HepG2 (cell line): ENCODE data around the gene CLCA2. TPM values are rescaled to one million over a fixed set of nuclear protein-coding genes. Genes with fewer than 3 reads are reported as not detected.

Experiments used
- ATAC-seq: fragments of 200-7000 bp; cut with Tn5 transposase; 3 replicates; pipeline ENCODE4 v1.9.1; 2020; ENCODE audit warnings: mild to moderate bottlenecking, moderate library complexity
- BruUV-seq: library from RNA; stranded (reverse); fragments of 400-500 nt; replicated peaks from 2 replicates; lab custom pipeline; 2021; lab: Mats Ljungman, UMichigan
- CTCF ChIA-PET: fragments of 300-600 bp; formaldehyde crosslinking; extraction: SDS; loops from one replicate; lab custom pipeline; 2021; ENCODE audit warnings: low total read pairs, inconsistent platforms, low intra/inter-chr PET ratio; lab: Yijun Ruan, JAX
- POLR2A ChIA-PET: fragments of 350-600 bp; sonication (Branson Sonifier 250); formaldehyde crosslinking; loops from one replicate; lab custom pipeline; 2020; ENCODE audit warnings: antibody characterized with exemption, inconsistent platforms; lab: Yijun Ruan, JAX
- DNase-seq: peaks from one replicate; pipeline ENCODE4 v3.0.0-alpha.2; 2015; ENCODE audit warnings: low spot score
- FAIRE-seq: peaks from 3 replicates; lab custom pipeline; 2011; peaks lifted over from hg19 to GRCh38; lab: Jason Lieb, UNC
- H2AFZ ChIP-seq: one replicate; pipeline ENCODE4 v1.6.1; 2011; ENCODE audit warnings: low read length, inconsistent platforms
- H3K27ac ChIP-seq: fragments of 300-600 bp; 3 replicates; pipeline ENCODE4 v1.8.0; 2011; ENCODE audit warnings: mixed run types, mild to moderate bottlenecking, mixed read lengths, low read length, inconsistent platforms; ENCODE audit not compliant: insufficient read depth; ENCODE audit errors: extremely low read length
- H3K27me3 ChIP-seq, 2 experiments: fragments of 200-600 bp in 1 of 2; 2 replicates in 1 of 2; 3 replicates in 1 of 2; pipeline versions ENCODE4 v1.6.0 to v1.8.0; 2011; ENCODE audit warnings: low read length in 2 of 2, mild to moderate bottlenecking in 2 of 2, moderate library complexity in 2 of 2, inconsistent platforms in 1 of 2; ENCODE audit not compliant: insufficient read depth in 2 of 2, control insufficient read depth in 1 of 2
- H3K36me3 ChIP-seq, 2 experiments: fragments of 200-600 bp in 1 of 2; replicated peaks in 1 of 2; 2 replicates in 1 of 2; 3 replicates in 1 of 2; pipeline versions ENCODE4 v1.5.1 to v1.8.0; 2011; ENCODE audit warnings: low read length in 2 of 2, inconsistent platforms in 1 of 2; ENCODE audit not compliant: insufficient read depth in 2 of 2, control insufficient read depth in 1 of 2
- H3K4me1 ChIP-seq: 2 replicates; pipeline ENCODE4 v1.5.1; 2012; ENCODE audit warnings: low read length, inconsistent platforms; ENCODE audit not compliant: insufficient read depth
- H3K4me2 ChIP-seq: 2 replicates; pipeline ENCODE4 v1.6.0; 2011; ENCODE audit warnings: low read depth, low read length, inconsistent platforms
- H3K4me3 ChIP-seq, 3 experiments: fragments of 200-600 bp in 1 of 3; sonication (generic), shearing (Covaris generic) in 1 of 3; replicated peaks in 1 of 3; 2 replicates each; pipeline ENCODE4 v1.5.1; 2011 to 2016; ENCODE audit warnings: low read length in 3 of 3, inconsistent platforms in 2 of 3, low read depth in 2 of 3, mild to moderate bottlenecking in 2 of 3, control low read depth in 1 of 3, mixed read lengths in 1 of 3; ENCODE audit not compliant: insufficient read depth in 1 of 3
- H3K79me2 ChIP-seq: one replicate; pipeline ENCODE4 v1.6.1; 2011; ENCODE audit warnings: low read length, inconsistent platforms; ENCODE audit not compliant: insufficient read depth
- H3K9ac ChIP-seq: 2 replicates; pipeline ENCODE4 v1.6.0; 2011; ENCODE audit warnings: mild to moderate bottlenecking, low read depth, low read length, inconsistent platforms; ENCODE audit not compliant: insufficient read depth
- H3K9me3 ChIP-seq: 2 replicates; pipeline ENCODE4 v1.5.1; 2012; ENCODE audit warnings: mild to moderate bottlenecking, low read length
- H4K20me1 ChIP-seq: 2 replicates; pipeline ENCODE4 v1.6.0; 2011; ENCODE audit warnings: inconsistent platforms, mild to moderate bottlenecking, low read length, moderate library complexity; ENCODE audit not compliant: insufficient read depth
- FOXK1 ChIP-seq: sonication (generic); formaldehyde crosslinking; IDR thresholded peaks from 2 replicates; pipeline ENCODE4 v1.4.0; 2020; ENCODE audit warnings: low read depth, missing genetic modification reagents, borderline replicate concordance
- HOMEZ ChIP-seq: IDR thresholded peaks from 2 replicates; pipeline ENCODE4 v1.6.1; 2016; ENCODE audit warnings: low read depth
- MAZ ChIP-seq, 2 experiments: sonication (generic) in 1 of 2; formaldehyde crosslinking in 1 of 2; IDR thresholded peaks; 2 replicates each; pipeline versions ENCODE4 v1.5.0 to v1.6.1; 2012 to 2020; ENCODE audit warnings: low read depth in 2 of 2, mild to moderate bottlenecking in 2 of 2, borderline replicate concordance in 1 of 2, improper control_type of control experiment in 1 of 2, low read length in 1 of 2, missing genetic modification reagents in 1 of 2, moderate library complexity in 1 of 2
- ZNF143 ChIP-seq: sonication (generic); formaldehyde crosslinking; IDR thresholded peaks from 2 replicates; pipeline ENCODE4 v1.4.0; 2020; ENCODE audit warnings: missing genetic modification reagents
- ZNF567 ChIP-seq: sonication (generic); formaldehyde crosslinking; IDR thresholded peaks from 2 replicates; pipeline ENCODE4 v1.8.1; 2023; ENCODE audit warnings: mild to moderate bottlenecking, missing genetic modification reagents, borderline replicate concordance
- ZNF572 ChIP-seq: sonication (generic); formaldehyde crosslinking; IDR thresholded peaks from 2 replicates; pipeline ENCODE4 v1.5.1; 2020; ENCODE audit warnings: mild to moderate bottlenecking, missing genetic modification reagents
- WGBS: methylation state at CpG from one replicate; pipeline ENCODE4 v1.1.6; 2017; ENCODE audit warnings: low lambda C conversion rate; 5-methylcytosine and 5-hydroxymethylcytosine counted together
- in situ Hi-C: cut with HindIII; loops from 2 replicates; pipeline ENCODE4 v1.10.0; 2017; ENCODE audit warnings: low pct_unique_long_range_greater_than_20kb; ENCODE audit not compliant: extremely low pct_ligation_motif_present
- intact Hi-C: fragments of 100-400 bp; cut with micrococcal nuclease; formaldehyde crosslinking; loops from one replicate; pipeline ENCODE4 v1.10.0; 2022; ENCODE audit not compliant: unreplicated experiment
- polyA plus RNA-seq, 8 experiments: library from polyadenylated mRNA; depleted of rRNA in 3 of 8; stranded (reverse) in 7 of 8; unstranded in 1 of 8; fragments of >200 nt; fragmentation: Illumina TruSeq in 4 of 8; extraction: Trizol in 4 of 8; gene quantifications; 2 replicates each; pipeline versions ENCODE4 v1.2.1 to v1.2.3, GENCODE V29; 2011 to 2016; ENCODE audit warnings: low read depth in 4 of 8, missing spikeins in 1 of 8, mixed read lengths in 1 of 8; ENCODE audit not compliant: insufficient read depth in 1 of 8
- total RNA-seq, 5 experiments: library from RNA; depleted of rRNA; stranded (reverse); fragments of >200 nt; fragmentation: Illumina TruSeq; extraction: Trizol; gene quantifications; 2 replicates each; pipeline ENCODE4 v1.2.3, GENCODE V29; 2016; ENCODE audit warnings: low read depth in 1 of 5
- TF ChIP-seq, protein P1 (sequence below): sonication (generic); formaldehyde crosslinking; IDR thresholded peaks from 2 replicates; pipeline ENCODE4 v1.5.0; 2020; ENCODE audit warnings: mild to moderate bottlenecking, missing genetic modification reagents, borderline replicate concordance

Gene CLCA2
- total and polyA plus RNA-seq, 2 of the 13 experiments (the other 11 are each of a cell fraction or from before 2014, with no cell fraction given) = not detected

GRCh38 chr1:86472152-86472551 is 48.2 kb downstream of the CLCA2 start (continued):
- TF ChIP-seq, protein P1, sequence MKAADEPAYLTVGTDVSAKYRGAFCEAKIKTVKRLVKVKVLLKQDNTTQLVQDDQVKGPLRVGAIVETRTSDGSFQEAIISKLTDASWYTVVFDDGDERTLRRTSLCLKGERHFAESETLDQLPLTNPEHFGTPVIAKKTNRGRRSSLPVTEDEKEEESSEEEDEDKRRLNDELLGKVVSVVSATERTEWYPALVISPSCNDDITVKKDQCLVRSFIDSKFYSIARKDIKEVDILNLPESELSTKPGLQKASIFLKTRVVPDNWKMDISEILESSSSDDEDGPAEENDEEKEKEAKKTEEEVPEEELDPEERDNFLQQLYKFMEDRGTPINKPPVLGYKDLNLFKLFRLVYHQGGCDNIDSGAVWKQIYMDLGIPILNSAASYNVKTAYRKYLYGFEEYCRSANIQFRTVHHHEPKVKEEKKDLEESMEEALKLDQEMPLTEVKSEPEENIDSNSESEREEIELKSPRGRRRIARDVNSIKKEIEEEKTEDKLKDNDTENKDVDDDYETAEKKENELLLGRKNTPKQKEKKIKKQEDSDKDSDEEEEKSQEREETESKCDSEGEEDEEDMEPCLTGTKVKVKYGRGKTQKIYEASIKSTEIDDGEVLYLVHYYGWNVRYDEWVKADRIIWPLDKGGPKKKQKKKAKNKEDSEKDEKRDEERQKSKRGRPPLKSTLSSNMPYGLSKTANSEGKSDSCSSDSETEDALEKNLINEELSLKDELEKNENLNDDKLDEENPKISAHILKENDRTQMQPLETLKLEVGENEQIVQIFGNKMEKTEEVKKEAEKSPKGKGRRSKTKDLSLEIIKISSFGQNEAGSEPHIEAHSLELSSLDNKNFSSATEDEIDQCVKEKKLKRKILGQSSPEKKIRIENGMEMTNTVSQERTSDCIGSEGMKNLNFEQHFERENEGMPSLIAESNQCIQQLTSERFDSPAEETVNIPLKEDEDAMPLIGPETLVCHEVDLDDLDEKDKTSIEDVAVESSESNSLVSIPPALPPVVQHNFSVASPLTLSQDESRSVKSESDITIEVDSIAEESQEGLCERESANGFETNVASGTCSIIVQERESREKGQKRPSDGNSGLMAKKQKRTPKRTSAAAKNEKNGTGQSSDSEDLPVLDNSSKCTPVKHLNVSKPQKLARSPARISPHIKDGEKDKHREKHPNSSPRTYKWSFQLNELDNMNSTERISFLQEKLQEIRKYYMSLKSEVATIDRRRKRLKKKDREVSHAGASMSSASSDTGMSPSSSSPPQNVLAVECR (CRISPR knock-in tag) = no peak
- no peak for TF ChIP-seq ZNF143 (CRISPR knock-in tag)
- no peak for TF ChIP-seq MAZ (IDR thresholded peaks at IDR 0.05; ENCODE audit: borderline replicate concordance, low read depth, low read length)
- no peak for TF ChIP-seq MAZ (CRISPR knock-in tag; IDR thresholded peaks at IDR 0.05; ENCODE audit: low read depth)
- TF ChIP-seq ZNF567 (CRISPR knock-in tag) = no peak
- TF ChIP-seq HOMEZ (CRISPR knock-in tag) = no peak
- TF ChIP-seq, all 625 proteins: peak for 0

DNA sequence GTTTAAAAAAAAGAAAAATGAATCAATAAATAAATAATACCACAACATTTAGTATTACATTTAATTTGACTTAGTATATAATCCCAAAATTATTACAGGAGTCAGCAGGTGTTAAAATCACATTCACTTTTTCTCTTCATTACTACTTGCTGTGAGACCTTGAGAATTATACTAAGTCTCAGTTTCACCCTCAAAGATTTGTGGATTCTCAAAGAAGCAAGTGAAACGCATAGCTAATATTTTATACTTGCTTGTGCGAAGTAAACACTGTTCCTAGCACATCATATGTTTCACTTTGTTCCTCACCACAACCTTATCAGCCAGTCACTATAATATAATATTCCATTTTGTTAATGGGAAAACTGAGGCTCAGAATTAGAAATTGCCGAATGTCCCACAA is 48.8 kb downstream of the CLCA2 start:
- Histone ChIP-seq H3K4me2 (no peak overlapping the region), H2AFZ (no peak overlapping the region), H3K4me3 (no peak overlapping the region), H4K20me1 (no peaks in the 10 kb centered on the region), H3K27ac (no peak overlapping the region), H3K4me1 (no peaks in the 10 kb centered on the region), H3K9me3 (no peaks in the 10 kb centered on the region), H3K27me3 (no peaks in the 10 kb centered on the region; a peak in 1 of 5 replicates), H3K36me3 (no peaks in the 10 kb centered on the region), H3K9ac (no peak overlapping the region), H3K79me2 (no peaks in the 10 kb centered on the region)
- ChIA-PET POLR2A (no interaction called here), CTCF (interaction anchor here (2.7 kb wide), 1 partner anchor 28 kb away, joined by 18 read pairs; no protein-coding TSS in a partner anchor)
- WGBS = under 1% methylated on average over 3 of the region's 3 CpGs
- ATAC-seq (no peak), FAIRE-seq (no peak), DNase-seq (no peak)
- intact Hi-C loops = loop anchor here (5.0 kb wide), 1 partner anchor 215 kb away; no protein-coding TSS in a partner anchor
- no TSS peak for BruUV-seq
- TF ChIP-seq FOXK1 (CRISPR knock-in tag) = no peak
- no peak for TF ChIP-seq ZNF572 (CRISPR knock-in tag)
- in situ Hi-C loops = no loop called here
